HG02970 (cell line): ENCODE data around the gene TP63.

Experiments
- ATAC-seq: cut with Tn5 transposase; IDR thresholded peaks from one replicate; pipeline ENCODE4 v1.9.1; 2021; ENCODE audit warnings: mild to moderate bottlenecking, moderate library complexity, moderate number of reproducible peaks; ENCODE audit not compliant: unreplicated experiment, low FRiP score

Gene TP63

GRCh38 chr3:189680723-189681122, 49.5 kb downstream of the TP63 start:
- no peak for ATAC-seq

GRCh38 chr3:189683546-189684255, 52.5 kb downstream of the TP63 start:
- no peak for ATAC-seq

GRCh38 chr3:189684317-189684716, 53.1 kb downstream of the TP63 start:
- no peak for ATAC-seq

- no peak for ATAC-seq
Observed at GRCh38 chr3:189685291-189685690, 54.1 kb downstream of the TP63 start.

GRCh38 chr3:189685860-189686259, 54.7 kb downstream of the TP63 start:
- ATAC-seq = no peak

- ATAC-seq = no peak
Observed at GRCh38 chr3:189687475-189687874, 56.3 kb downstream of the TP63 start.

GRCh38 chr3:189688262-189688661, 57.1 kb downstream of the TP63 start:
- ATAC-seq = no peak

GRCh38 chr3:189689625-189690024, 58.4 kb downstream of the TP63 start:
- no peak for ATAC-seq

- no peak for ATAC-seq
Observed at GRCh38 chr3:189690237-189690636, 59.0 kb downstream of the TP63 start.

- no peak for ATAC-seq
Observed at GRCh38 chr3:189690672-189691071, 59.5 kb downstream of the TP63 start.

- ATAC-seq = no peak
Observed at GRCh38 chr3:189695400-189695799, 64.2 kb downstream of the TP63 start.

- no peak for ATAC-seq
Observed at GRCh38 chr3:189698811-189699210, 67.6 kb downstream of the TP63 start.

GRCh38 chr3:189699885-189700284, 68.7 kb downstream of the TP63 start:
- ATAC-seq = no peak

GRCh38 chr3:189702066-189702646, 71.0 kb downstream of the TP63 start:
- ATAC-seq = no peak

- no peak for ATAC-seq
Observed at GRCh38 chr3:189703865-189704264, 72.7 kb downstream of the TP63 start.

GRCh38 chr3:189708375-189708774, 77.2 kb downstream of the TP63 start:
- ATAC-seq = no peak

- ATAC-seq = no peak
Observed at GRCh38 chr3:189710620-189711402, 79.6 kb downstream of the TP63 start.

- ATAC-seq = no peak
Observed at GRCh38 chr3:189712906-189713483, 81.8 kb downstream of the TP63 start.

GRCh38 chr3:189714991-189715961, 84.1 kb downstream of the TP63 start:
- ATAC-seq = no peak

- no peak for ATAC-seq
Observed at GRCh38 chr3:189718215-189718614, 87.0 kb downstream of the TP63 start.
